KMS-11 (cell line): ENCODE results near the gene POLN.

Experiments
- H2AFZ ChIP-seq: fragments of 200-600 bp; sonication (generic); 2 replicates; pipeline ENCODE4 v1.6.1; 2016; ENCODE audit warnings: antibody characterized with exemption, mixed run types, low read depth
- H3K27ac ChIP-seq: fragments of 200-600 bp; sonication (generic); 2 replicates; pipeline ENCODE4 v1.6.1; 2016; ENCODE audit warnings: mild to moderate bottlenecking, mixed run types
- H3K27me3 ChIP-seq: fragments of 200-600 bp; sonication (generic); 2 replicates; pipeline ENCODE4 v1.6.1; 2017; ENCODE audit warnings: mild to moderate bottlenecking, low read depth, mixed run types, moderate library complexity; ENCODE audit not compliant: insufficient read depth
- H3K36me3 ChIP-seq: fragments of 200-600 bp; sonication (generic); 2 replicates; pipeline ENCODE4 v1.6.1; 2017; ENCODE audit warnings: mild to moderate bottlenecking, mixed run types; ENCODE audit not compliant: insufficient read depth
- H3K4me1 ChIP-seq: fragments of 200-600 bp; sonication (generic); 2 replicates; pipeline ENCODE4 v1.6.1; 2016; ENCODE audit warnings: mild to moderate bottlenecking, low read depth, mixed run types; ENCODE audit not compliant: poor library complexity, severe bottlenecking
- H3K4me2 ChIP-seq: fragments of 200-600 bp; sonication (generic); 2 replicates; pipeline ENCODE4 v1.7.0; 2016; ENCODE audit warnings: mild to moderate bottlenecking, mixed run types
- H3K4me3 ChIP-seq: fragments of 200-600 bp; sonication (generic); IDR thresholded peaks from 2 replicates; pipeline ENCODE4 v1.6.1; 2017; ENCODE audit warnings: low read depth, low read length, mixed read lengths; ENCODE audit not compliant: insufficient read depth
- H3K79me2 ChIP-seq: fragments of 200-600 bp; sonication (generic); 2 replicates; pipeline ENCODE4 v1.6.1; 2016; ENCODE audit warnings: low read depth, mixed run types; ENCODE audit not compliant: insufficient read depth
- H3K9ac ChIP-seq: fragments of 200-600 bp; sonication (generic); 2 replicates; pipeline ENCODE4 v1.6.1; 2016; ENCODE audit warnings: mild to moderate bottlenecking, mixed run types
- H4K20me1 ChIP-seq: fragments of 200-600 bp; sonication (generic); 2 replicates; pipeline ENCODE4 v1.6.1; 2016; ENCODE audit warnings: mild to moderate bottlenecking, mixed run types; ENCODE audit not compliant: insufficient read depth
- CTCF ChIP-seq: fragments of 200-600 bp; sonication (generic); conservative IDR thresholded peaks from 2 replicates; pipeline ENCODE4 v1.6.1; 2017; ENCODE audit warnings: low read depth, mild to moderate bottlenecking, antibody characterized with exemption, low read length, moderate library complexity, mixed read lengths

Gene POLN

DNA sequence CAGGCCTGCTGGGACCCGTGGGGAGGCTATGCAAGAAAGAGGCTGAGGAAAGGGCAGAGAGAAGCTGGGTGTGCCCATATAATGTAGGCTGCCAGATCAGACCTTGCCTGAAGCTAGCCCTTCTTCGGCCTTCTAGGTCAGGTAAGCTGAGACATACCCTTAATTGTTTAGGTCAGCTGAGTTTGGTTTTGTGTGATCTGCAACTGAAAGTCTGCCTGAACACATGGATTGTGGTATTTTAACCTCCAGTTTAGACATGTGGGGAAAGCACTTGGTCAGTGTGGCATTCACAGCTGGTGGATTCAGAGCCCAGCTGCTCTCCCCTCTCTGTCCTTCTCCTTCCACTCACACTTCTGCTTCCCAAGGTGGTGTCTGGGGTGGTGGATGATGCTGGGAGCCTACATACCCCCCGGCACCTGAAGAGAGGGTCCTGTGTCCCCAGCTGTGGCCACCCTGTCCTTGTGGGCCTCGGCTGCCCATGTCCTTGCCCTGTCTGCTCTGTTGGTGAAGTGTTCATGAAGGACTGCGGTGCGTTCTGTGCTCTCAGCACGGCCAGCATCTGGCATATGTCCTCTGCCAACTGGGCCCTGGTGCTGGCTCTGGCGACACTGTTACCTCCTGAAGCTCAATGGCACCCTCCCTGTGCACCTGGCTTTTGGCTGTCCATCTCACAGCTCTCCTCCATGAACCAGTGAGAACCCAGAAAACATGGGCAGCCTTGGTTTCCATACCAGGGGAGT is 100.7 kb downstream of the POLN start:
- no peak overlapping the region for H3K4me3 ChIP-seq
- H3K36me3 ChIP-seq: no peaks in the 10 kb centered on the region
- H3K4me2 ChIP-seq: no peak overlapping the region
- no peak overlapping the region for H3K9ac ChIP-seq
- no peaks in the 10 kb centered on the region for H3K27me3 ChIP-seq
- H4K20me1 ChIP-seq: no peaks in the 10 kb centered on the region
- TF ChIP-seq CTCF: no peak
- no peak overlapping the region for H2AFZ ChIP-seq
- no peak overlapping the region for H3K27ac ChIP-seq
- no peaks in the 10 kb centered on the region for H3K79me2 ChIP-seq
- peaks cover 26% of the 10 kb centered on the region for H3K4me1 ChIP-seq

- no peak overlapping the region for H3K9ac ChIP-seq
- H3K4me3 ChIP-seq: no peak overlapping the region
- no peak for TF ChIP-seq CTCF
- H3K4me2 ChIP-seq: no peak overlapping the region
- H3K36me3 ChIP-seq: no peaks in the 10 kb centered on the region
- H4K20me1 ChIP-seq: no peaks in the 10 kb centered on the region
- no peak overlapping the region for H3K27ac ChIP-seq
- no peaks in the 10 kb centered on the region for H3K27me3 ChIP-seq
- H2AFZ ChIP-seq: no peak overlapping the region
- H3K4me1 ChIP-seq: peaks cover 26% of the 10 kb centered on the region
- no peaks in the 10 kb centered on the region for H3K79me2 ChIP-seq
Observed at GRCh38 chr4:2138846-2139500, 102.9 kb downstream of the POLN start.

GRCh38 chr4:2136726-2137125 is 105.2 kb downstream of the POLN start:
- Histone ChIP-seq H3K4me2 (no peak overlapping the region), H3K4me3 (no peak overlapping the region), H3K27ac (no peak overlapping the region), H3K79me2 (no peaks in the 10 kb centered on the region), H3K9ac (no peak overlapping the region), H3K4me1 (peaks cover 10% of the 10 kb centered on the region), H3K36me3 (no peaks in the 10 kb centered on the region), H3K27me3 (no peaks in the 10 kb centered on the region), H2AFZ (no peak overlapping the region), H4K20me1 (no peaks in the 10 kb centered on the region)
- no peak for TF ChIP-seq CTCF

DNA sequence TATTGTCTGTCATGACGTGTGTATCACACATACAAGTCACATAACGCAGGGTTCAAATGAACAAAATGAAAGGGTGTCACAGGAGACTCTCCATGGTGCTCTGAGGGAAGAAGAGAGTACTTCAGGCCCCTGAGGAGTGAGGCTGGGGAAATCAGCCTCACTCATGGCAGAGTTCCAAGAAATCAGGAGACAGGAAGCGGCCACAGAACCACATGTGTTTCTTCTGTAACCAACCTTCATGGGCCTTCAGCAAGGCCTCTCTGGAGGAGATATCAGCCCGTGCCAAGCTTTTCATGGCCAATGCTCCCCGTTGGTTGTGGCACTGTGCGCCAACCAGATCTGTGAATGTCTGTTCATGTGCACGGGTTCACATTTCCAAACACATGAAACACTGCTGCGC is 106.8 kb downstream of the POLN start:
- no peak overlapping the region for H3K4me3 ChIP-seq
- no peaks in the 10 kb centered on the region for H4K20me1 ChIP-seq
- no peak for TF ChIP-seq CTCF
- no peak overlapping the region for H3K27ac ChIP-seq
- H3K4me1 ChIP-seq: no peaks in the 10 kb centered on the region
- no peak overlapping the region for H2AFZ ChIP-seq
- no peak overlapping the region for H3K4me2 ChIP-seq
- no peaks in the 10 kb centered on the region for H3K36me3 ChIP-seq
- H3K27me3 ChIP-seq: no peaks in the 10 kb centered on the region
- H3K9ac ChIP-seq: no peak overlapping the region
- no peaks in the 10 kb centered on the region for H3K79me2 ChIP-seq
